Activated effector memory CD4-positive, alpha-beta T cell treated with anti-CD3 and anti-CD28 coated beads, Interleukin-2, amount 50 U/mL, for 16 hours (primary cell): Measurements from ENCODE around the gene PRR7.

ENCODE experiments used
- DNase-seq: peaks from one replicate; pipeline ENCODE4 v3.0.0-alpha.2; 2020

The PRR7 gene

GRCh38 chr5:177502886-177503285 is 56.3 kb downstream of the PRR7 start:
- DNase-seq, result no peak

- DNase-seq, result no peak
Measured at GRCh38 chr5:177503351-177504085, 56.9 kb downstream of the PRR7 start.

GRCh38 chr5:177504086-177505056 is 57.8 kb downstream of the PRR7 start:
- DNase-seq, result no peak

- no peak for DNase-seq
Measured at GRCh38 chr5:177505075-177505474, 58.5 kb downstream of the PRR7 start.
